GM19193 (cell line): ENCODE results near the gene KY.

Source experiments
- POLR2A ChIP-seq: IDR thresholded peaks from 4 replicates; pipeline ENCODE4 v1.6.1; 2011; ENCODE audit not compliant: insufficient read depth, insufficient read length; ENCODE audit errors: extremely low read depth

KY gene

GRCh38 chr3:134606033-134607025, 44.5 kb downstream of the KY start:
- TF ChIP-seq POLR2A: no peak

DNA sequence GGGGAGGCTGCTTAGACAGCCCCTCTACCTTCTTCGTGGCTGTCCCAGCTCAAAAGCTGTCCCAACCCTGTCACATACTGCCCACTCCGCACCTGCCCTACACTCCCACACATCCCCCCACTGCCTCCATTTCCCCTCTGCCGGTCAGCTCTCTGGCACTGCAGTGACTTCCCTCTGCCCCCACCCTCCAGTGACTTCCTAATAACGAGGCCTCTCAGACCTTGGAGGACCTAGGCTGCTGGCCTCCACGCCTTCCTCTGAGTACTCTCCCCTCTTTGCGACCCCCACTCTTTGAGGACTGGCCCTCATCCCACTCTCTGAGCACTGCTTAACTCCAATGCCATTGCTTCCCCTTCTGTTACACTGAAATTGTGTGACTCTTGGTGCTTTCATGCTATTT, 45.3 kb downstream of the KY start:
- TF ChIP-seq POLR2A: no peak

- no peak for TF ChIP-seq POLR2A
Observed at GRCh38 chr3:134603956-134604355, 46.9 kb downstream of the KY start.

GRCh38 chr3:134603480-134603879, 47.3 kb downstream of the KY start:
- TF ChIP-seq POLR2A: no peak

GRCh38 chr3:134602440-134602814, 48.4 kb downstream of the KY start:
- TF ChIP-seq POLR2A: no peak

DNA sequence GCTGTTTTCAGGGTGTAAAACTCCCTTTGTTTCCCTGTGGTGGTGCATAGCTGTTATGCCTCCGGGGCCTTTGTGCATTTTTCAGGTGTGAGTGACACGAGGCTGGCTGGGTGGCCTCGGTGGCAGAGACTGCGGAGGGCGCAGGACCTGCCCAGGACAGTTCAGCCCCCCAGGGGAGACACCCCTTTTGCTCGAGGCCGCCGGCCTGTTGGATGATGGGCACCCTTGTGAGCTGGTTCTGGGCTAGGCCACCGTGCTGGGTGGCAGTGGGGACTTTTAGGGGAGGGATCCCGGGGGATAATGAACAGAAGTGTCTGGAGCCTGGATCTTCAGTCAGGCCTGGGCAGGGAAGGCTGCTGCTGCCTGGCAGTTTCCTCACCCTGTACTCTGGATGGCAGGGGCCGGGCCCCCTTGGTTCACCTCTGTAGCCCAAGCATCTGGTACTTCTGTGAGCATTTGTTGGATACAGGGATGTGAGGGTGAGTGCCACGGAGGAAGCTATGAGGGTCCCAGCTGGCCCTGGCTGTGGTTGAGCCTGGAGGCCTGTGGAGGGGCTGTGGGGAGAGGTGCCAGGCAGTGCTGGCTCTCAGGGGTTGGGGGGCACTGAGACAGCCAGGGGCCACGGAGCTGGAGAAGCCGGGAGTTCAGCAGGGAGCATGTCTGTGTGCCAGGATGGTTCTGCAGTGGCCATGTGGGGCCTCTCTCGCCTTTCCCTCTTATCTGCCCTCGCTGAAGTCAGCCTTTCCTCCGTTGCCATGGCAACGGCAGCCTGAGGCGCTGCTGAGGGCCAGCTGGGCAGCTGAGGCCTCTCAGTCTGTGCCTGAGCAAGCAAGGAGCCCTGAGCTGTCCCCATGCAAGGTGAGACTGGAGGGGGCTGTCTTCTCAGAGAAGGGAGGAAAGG, 49.0 kb downstream of the KY start:
- TF ChIP-seq POLR2A: no peak

GRCh38 chr3:134600685-134601463, 49.9 kb downstream of the KY start:
- no peak for TF ChIP-seq POLR2A

GRCh38 chr3:134600206-134600605, 50.6 kb downstream of the KY start:
- TF ChIP-seq POLR2A: no peak

DNA sequence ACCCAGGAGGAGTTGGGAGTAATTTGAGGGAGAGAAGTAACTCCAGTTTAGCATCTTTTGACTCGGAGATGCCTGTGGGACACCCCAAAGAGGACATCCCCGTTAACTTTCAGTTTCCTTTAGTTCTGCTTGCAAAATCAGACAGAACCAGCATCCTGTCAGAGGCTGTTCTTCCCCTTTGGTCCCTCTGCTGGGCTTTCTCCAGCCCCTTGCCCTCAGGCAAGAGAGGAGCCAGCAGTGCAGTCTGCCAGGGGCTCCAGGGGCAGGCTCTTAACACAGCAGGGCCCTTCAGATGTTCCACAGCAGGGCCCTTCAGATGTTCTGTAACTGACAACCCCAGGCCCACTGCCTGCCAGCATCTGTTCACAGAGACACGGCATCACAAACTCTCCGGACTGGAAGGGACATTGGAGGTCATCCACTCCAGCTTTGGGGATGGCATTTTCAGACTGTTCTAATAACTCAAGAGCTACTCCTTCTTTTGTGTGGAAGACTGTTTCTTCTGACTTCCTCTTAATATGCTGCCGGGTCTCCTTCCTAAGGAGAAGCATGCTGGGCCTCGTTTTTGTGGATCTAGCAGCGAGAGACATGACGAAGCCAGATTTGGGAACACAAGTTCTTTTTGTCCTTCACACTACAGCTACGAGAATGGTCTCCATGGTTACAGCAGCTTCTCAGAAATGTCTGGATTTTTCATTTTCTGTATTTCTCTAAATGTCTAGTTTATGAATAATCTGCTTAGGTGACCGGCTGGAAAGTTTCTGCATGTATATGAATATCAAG, 51.9 kb downstream of the KY start:
- TF ChIP-seq POLR2A: no peak

- no peak for TF ChIP-seq POLR2A
Observed at GRCh38 chr3:134597390-134597970, 53.3 kb downstream of the KY start.

DNA sequence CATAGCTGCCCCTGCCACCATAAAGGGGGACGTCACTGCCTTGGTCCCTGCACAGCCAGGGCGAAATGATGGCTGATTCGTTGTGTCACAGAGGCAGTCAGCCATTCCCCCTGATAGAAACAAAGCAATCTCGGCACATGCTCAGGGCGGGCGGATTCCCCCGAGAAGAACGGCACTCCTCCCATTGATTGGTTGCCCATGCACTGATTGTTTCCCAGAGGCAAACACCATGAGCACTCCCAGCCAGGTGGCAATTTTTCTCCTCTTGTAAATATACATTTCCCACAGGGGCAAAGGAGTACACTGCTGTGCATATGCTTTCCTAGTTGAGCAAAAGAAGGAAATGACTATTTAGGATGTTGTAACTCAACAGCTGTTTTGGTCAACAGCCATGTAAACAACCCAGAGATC, 56.5 kb downstream of the KY start:
- no peak for TF ChIP-seq POLR2A

DNA sequence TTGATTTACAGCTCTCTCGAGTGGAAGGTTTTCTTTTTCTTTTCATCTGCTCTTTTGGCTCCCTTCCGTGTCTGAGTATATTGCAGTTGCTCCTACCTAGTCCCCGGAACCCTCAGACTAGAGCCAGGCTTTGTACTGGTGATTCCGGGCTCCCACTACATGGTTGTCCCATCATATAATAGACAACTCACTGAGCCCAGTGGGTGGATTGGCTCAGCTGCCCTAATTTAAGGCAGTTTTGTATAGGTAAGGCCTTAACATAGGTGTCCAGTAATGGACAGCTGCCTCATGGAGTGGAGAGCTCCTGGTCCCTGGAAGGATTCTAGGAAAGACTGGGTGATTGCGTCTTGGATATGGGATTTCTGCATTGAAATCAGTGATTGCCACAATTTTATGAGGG, 58.0 kb downstream of the KY start:
- no peak for TF ChIP-seq POLR2A

GRCh38 chr3:134590766-134591165, 60.1 kb downstream of the KY start:
- no peak for TF ChIP-seq POLR2A
